ENCODE data around the gene HIGD1B.

The HIGD1B gene

DNA sequence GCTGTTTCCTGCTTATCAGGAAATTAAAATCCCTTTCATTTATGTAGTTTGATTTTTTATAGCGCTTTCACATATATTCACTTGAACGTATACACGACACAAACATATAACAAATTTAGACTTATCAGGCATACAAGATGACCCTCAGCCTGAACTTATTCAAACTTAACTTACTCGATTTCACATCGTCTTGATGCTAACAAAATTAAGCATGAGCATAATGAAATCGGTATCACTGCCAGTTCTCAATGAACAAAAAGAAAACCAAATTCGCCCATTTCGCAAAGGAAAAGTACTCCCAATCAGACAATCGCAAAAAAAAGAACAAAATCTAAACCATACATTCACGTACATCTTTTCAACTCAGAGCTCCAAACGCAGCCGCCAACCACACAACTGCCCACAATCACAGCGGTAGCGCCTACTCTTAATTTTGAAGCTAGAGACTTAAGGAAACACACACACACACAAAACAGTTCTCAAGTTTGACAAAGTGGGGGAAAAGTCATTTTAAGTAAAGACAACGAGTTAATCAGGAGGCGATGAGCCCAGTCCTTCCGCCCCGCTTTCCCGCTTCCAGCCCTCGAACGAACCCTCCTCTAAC lies 18.7 kb upstream of the HIGD1B start:
- Histone ChIP-seq H3K4me1 (ENCODE audit: insufficient read depth, low read length, poor library complexity, severe bottlenecking) (peaks cover 4% of the 10 kb centered on the region), H3K79me2 (ENCODE audit: insufficient read depth, low read length) (peaks cover 53% of the 10 kb centered on the region), H3K4me2 (ENCODE audit: low read depth, low read length, poor library complexity, severe bottlenecking) (peak overlapping the region; percentile 76), H2AFZ (ENCODE audit: low read length) (peak overlapping the region; percentile 72), H3K4me3 (ENCODE audit: low read length, poor library complexity, severe bottlenecking) (peak overlapping the region; percentile 79), H3K9ac (ENCODE audit: low read depth, low read length, poor library complexity, severe bottlenecking) (peak overlapping the region; percentile 69), H3K27me3 (ENCODE audit: insufficient read depth, low read length, poor library complexity, severe bottlenecking) (no peaks in the 10 kb centered on the region), H3K36me3 (ENCODE audit: insufficient read depth, low read length) (no peaks in the 10 kb centered on the region), H3F3A (ENCODE audit: low read depth) (no peaks in the 10 kb centered on the region), H3K9me3 (ENCODE audit: insufficient read depth, low read depth, low read length) (no peaks in the 10 kb centered on the region), H3K9me2 (replicated peaks; ENCODE audit: low read depth, low read length) (no peaks in the 10 kb centered on the region), H4K20me1 (ENCODE audit: insufficient read depth, low read length, poor library complexity, severe bottlenecking) (peaks cover 4% of the 10 kb centered on the region)
- TF ChIP-seq, protein P1, sequence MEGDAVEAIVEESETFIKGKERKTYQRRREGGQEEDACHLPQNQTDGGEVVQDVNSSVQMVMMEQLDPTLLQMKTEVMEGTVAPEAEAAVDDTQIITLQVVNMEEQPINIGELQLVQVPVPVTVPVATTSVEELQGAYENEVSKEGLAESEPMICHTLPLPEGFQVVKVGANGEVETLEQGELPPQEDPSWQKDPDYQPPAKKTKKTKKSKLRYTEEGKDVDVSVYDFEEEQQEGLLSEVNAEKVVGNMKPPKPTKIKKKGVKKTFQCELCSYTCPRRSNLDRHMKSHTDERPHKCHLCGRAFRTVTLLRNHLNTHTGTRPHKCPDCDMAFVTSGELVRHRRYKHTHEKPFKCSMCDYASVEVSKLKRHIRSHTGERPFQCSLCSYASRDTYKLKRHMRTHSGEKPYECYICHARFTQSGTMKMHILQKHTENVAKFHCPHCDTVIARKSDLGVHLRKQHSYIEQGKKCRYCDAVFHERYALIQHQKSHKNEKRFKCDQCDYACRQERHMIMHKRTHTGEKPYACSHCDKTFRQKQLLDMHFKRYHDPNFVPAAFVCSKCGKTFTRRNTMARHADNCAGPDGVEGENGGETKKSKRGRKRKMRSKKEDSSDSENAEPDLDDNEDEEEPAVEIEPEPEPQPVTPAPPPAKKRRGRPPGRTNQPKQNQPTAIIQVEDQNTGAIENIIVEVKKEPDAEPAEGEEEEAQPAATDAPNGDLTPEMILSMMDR (conservative IDR thresholded peaks at IDR 0.05; ENCODE audit: low read length), result no peak
- TF ChIP-seq EZH2phosphoT487 (IDR thresholded peaks at IDR 0.05; ENCODE audit: borderline replicate concordance), result no peak

GRCh38 chr17:44829523-44830358 lies 17.9 kb upstream of the HIGD1B start, which contains the start of gene GJC1:
TSS of gene GJC1 (minus strand) at chr17:44830287. CDS start at chr17:44805817, 24,470 bp downstream.
- H3K79me2 ChIP-seq (ENCODE audit: insufficient read depth, low read length), result peaks cover 46% of the 10 kb centered on the region
- H3K36me3 ChIP-seq (ENCODE audit: insufficient read depth, low read length), result no peaks in the 10 kb centered on the region
- H3K4me3 ChIP-seq (ENCODE audit: low read length, poor library complexity, severe bottlenecking), result peak within 1 kb of the TSS; percentile 79
- peak within 1 kb of the TSS; percentile 69 for H3K9ac ChIP-seq (ENCODE audit: low read depth, low read length, poor library complexity, severe bottlenecking)
- H4K20me1 ChIP-seq (ENCODE audit: insufficient read depth, low read length, poor library complexity, severe bottlenecking), result peaks cover 4% of the 10 kb centered on the region
- H3K4me1 ChIP-seq (ENCODE audit: insufficient read depth, low read length, poor library complexity, severe bottlenecking), result peaks cover 4% of the 10 kb centered on the region
- H3K9me3 ChIP-seq (ENCODE audit: insufficient read depth, low read depth, low read length), result no peaks in the 10 kb centered on the region
- no peaks in the 10 kb centered on the region for H3K9me2 ChIP-seq (replicated peaks; ENCODE audit: low read depth, low read length)
- TF ChIP-seq, protein P1 (conservative IDR thresholded peaks at IDR 0.05; ENCODE audit: low read length), result no peak
- no peak for TF ChIP-seq EZH2phosphoT487 (IDR thresholded peaks at IDR 0.05; ENCODE audit: borderline replicate concordance)
- peak within 1 kb of the TSS; percentile 80 for H2AFZ ChIP-seq (ENCODE audit: low read length)
- H3K4me2 ChIP-seq (ENCODE audit: low read depth, low read length, poor library complexity, severe bottlenecking), result peak within 1 kb of the TSS; percentile 76
- H3F3A ChIP-seq (ENCODE audit: low read depth), result no peaks in the 10 kb centered on the region
- no peaks in the 10 kb centered on the region for H3K27me3 ChIP-seq (ENCODE audit: insufficient read depth, low read length, poor library complexity, severe bottlenecking)

DNA sequence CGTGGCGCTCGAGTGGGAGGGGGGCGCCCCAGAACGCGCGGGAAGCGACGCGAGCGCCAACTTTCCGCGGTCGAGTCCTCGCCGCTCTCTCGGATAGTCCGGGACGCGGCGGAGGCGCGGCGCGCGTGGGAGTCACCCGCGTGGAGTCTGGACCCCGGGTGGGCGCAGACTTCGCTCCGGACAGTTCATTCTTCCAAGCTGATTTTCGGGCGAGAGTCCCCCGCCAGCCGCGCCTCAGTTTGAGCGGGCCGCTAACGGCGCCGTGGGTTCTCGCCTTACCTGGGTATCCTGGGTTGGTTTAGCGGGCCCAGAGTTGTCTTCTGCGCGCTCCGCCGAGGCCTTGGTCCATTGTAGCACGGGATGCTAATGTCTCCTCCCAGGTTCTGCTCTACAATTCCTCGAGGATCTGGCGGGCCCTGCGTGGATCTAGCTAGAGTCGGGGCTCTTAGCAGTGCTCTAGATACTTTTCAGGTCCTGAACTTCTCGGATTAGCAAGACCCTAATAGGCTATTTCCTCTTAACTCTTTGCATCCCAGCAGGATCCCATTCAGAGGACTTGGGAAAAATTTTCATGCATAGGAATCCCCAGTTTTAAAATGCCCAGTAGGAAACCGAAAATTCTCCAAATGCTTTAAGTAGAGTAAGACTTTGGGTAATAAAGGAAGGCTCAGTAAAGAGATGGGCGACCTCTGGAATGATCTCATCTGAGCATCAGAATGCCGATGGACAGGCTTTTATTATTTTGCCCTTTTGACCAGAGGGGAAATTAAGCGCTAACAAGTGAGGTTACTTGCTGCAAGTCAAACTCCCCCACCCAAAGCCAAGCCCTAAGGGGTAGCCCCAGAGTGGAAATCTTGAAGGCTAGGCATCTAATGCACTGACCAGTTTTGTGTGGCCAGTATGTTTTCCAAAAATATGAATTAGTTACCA lies 17.1 kb upstream of the HIGD1B start:
- no peaks in the 10 kb centered on the region for H3F3A ChIP-seq (ENCODE audit: low read depth)
- H3K9ac ChIP-seq (ENCODE audit: low read depth, low read length, poor library complexity, severe bottlenecking), result peak overlapping the region; percentile 69
- TF ChIP-seq EZH2phosphoT487 (IDR thresholded peaks at IDR 0.05; ENCODE audit: borderline replicate concordance), result no peak
- TF ChIP-seq, protein P1 (conservative IDR thresholded peaks at IDR 0.05; ENCODE audit: low read length), result no peak
- no peaks in the 10 kb centered on the region for H3K36me3 ChIP-seq (ENCODE audit: insufficient read depth, low read length)
- peaks cover 37% of the 10 kb centered on the region for H3K79me2 ChIP-seq (ENCODE audit: insufficient read depth, low read length)
- H3K27me3 ChIP-seq (ENCODE audit: insufficient read depth, low read length, poor library complexity, severe bottlenecking), result no peaks in the 10 kb centered on the region
- peak overlapping the region; percentile 73 for H3K4me2 ChIP-seq (ENCODE audit: low read depth, low read length, poor library complexity, severe bottlenecking)
- no peaks in the 10 kb centered on the region for H3K9me3 ChIP-seq (ENCODE audit: insufficient read depth, low read depth, low read length)
- H3K9me2 ChIP-seq (replicated peaks; ENCODE audit: low read depth, low read length), result no peaks in the 10 kb centered on the region
- peak overlapping the region; percentile 80 for H2AFZ ChIP-seq (ENCODE audit: low read length)
- peaks cover 4% of the 10 kb centered on the region for H4K20me1 ChIP-seq (ENCODE audit: insufficient read depth, low read length, poor library complexity, severe bottlenecking)
- peak overlapping the region; percentile 79 for H3K4me3 ChIP-seq (ENCODE audit: low read length, poor library complexity, severe bottlenecking)
- peaks cover 4% of the 10 kb centered on the region for H3K4me1 ChIP-seq (ENCODE audit: insufficient read depth, low read length, poor library complexity, severe bottlenecking)
